ENCODE data around the gene EEF2KMT. TPM values are rescaled to one million over a fixed set of nuclear protein-coding genes. Genes with fewer than 3 reads are reported as not detected.

Gene EEF2KMT
- total and polyA plus RNA-seq, 2 donors (not counting 3 experiments of a cell fraction or from before 2014, with no cell fraction given), result 13.9 to 15.5 TPM

GRCh38 chr16:5059386-5060072, 38.1 kb downstream of the EEF2KMT start:
- ChIA-PET CTCF (interaction anchor here (1.3 kb wide), 1 partner anchor 12 kb away, joined by 6 read pairs; no protein-coding TSS in a partner anchor), POLR2A (no interaction called here)
- DNase-seq (ENCODE audit: low read depth, low spot score), result no peak
- intact Hi-C loops (cut with micrococcal nuclease), result no loop called here
- Histone ChIP-seq H3K4me3 (replicated peaks in 1 of 3; ENCODE audit: insufficient read depth in 1 of 3, low read depth in 1 of 3, low read length in 3 of 3) (no peak overlapping the region), H3K9me3 (replicated peaks; ENCODE audit: control insufficient read depth, insufficient read depth, low read length) (no peaks in the 10 kb centered on the region), H2AFZ (ENCODE audit: low read depth, low read length) (no peak overlapping the region), H3K9me1 (replicated peaks; ENCODE audit: control insufficient read depth, extremely low read depth, insufficient read depth, low read length) (no peaks in the 10 kb centered on the region), H3K27me3 (ENCODE audit: control insufficient read depth in 2 of 2, insufficient read depth in 2 of 2, low read length in 2 of 2) (peaks cover 0 to 3% of the 10 kb centered on the region in 2 experiments), H3K36me3 (ENCODE audit: control insufficient read depth in 2 of 2, extremely low read depth in 1 of 2, insufficient read depth in 2 of 2, low read length in 2 of 2) (no peaks in the 10 kb centered on the region), H3K4me1 (ENCODE audit: control insufficient read depth, extremely low read depth, insufficient read depth, low read length) (no peaks in the 10 kb centered on the region), H3K27ac (ENCODE audit: insufficient read depth, low read depth, low read length) (no peak overlapping the region), H3K4me2 (ENCODE audit: insufficient read depth, low read length) (no peak overlapping the region), H3K9ac (replicated peaks; ENCODE audit: extremely low read depth, insufficient read depth, low read length) (no peak overlapping the region), H4K20me1 (replicated peaks; ENCODE audit: control insufficient read depth, extremely low read depth, insufficient read depth, low read length) (no peaks in the 10 kb centered on the region), H3K79me2 (ENCODE audit: control insufficient read depth, insufficient read depth, low read length) (no peaks in the 10 kb centered on the region)
- dilution Hi-C loops (cut with MboI; ENCODE audit: extremely low pct_ligation_motif_present, low sequenced_read_pairs), result no loop called here
- BruUV-seq (replicated peaks), result no TSS peak
- no peak for FAIRE-seq
- no peak for TF ChIP-seq EZH2 (IDR thresholded peaks at IDR 0.05; ENCODE audit: borderline replicate concordance, low read depth, low read length, severe bottlenecking)
- TF ChIP-seq MYC (IDR thresholded peaks at IDR 0.05; ENCODE audit: low read depth, low read length), result no peak
- no peak for TF ChIP-seq JUN (IDR thresholded peaks at IDR 0.05; ENCODE audit: borderline replicate concordance, insufficient read depth, insufficient read length, low read depth)

- Histone ChIP-seq H3K9me1 (replicated peaks; ENCODE audit: control insufficient read depth, extremely low read depth, insufficient read depth, low read length) (no peaks in the 10 kb centered on the region), H3K4me3 (replicated peaks in 1 of 3; ENCODE audit: insufficient read depth in 1 of 3, low read depth in 1 of 3, low read length in 3 of 3) (no peak overlapping the region), H3K9me3 (replicated peaks; ENCODE audit: control insufficient read depth, insufficient read depth, low read length) (no peaks in the 10 kb centered on the region), H3K27ac (ENCODE audit: insufficient read depth, low read depth, low read length) (no peak overlapping the region), H3K4me2 (ENCODE audit: insufficient read depth, low read length) (no peak overlapping the region), H2AFZ (ENCODE audit: low read depth, low read length) (no peak overlapping the region), H4K20me1 (replicated peaks; ENCODE audit: control insufficient read depth, extremely low read depth, insufficient read depth, low read length) (no peaks in the 10 kb centered on the region), H3K9ac (replicated peaks; ENCODE audit: extremely low read depth, insufficient read depth, low read length) (no peak overlapping the region), H3K79me2 (ENCODE audit: control insufficient read depth, insufficient read depth, low read length) (no peaks in the 10 kb centered on the region), H3K36me3 (ENCODE audit: control insufficient read depth in 2 of 2, extremely low read depth in 1 of 2, insufficient read depth in 2 of 2, low read length in 2 of 2) (no peaks in the 10 kb centered on the region), H3K27me3 (ENCODE audit: control insufficient read depth in 2 of 2, insufficient read depth in 2 of 2, low read length in 2 of 2) (peaks cover 0 to 3% of the 10 kb centered on the region in 2 experiments), H3K4me1 (ENCODE audit: control insufficient read depth, extremely low read depth, insufficient read depth, low read length) (no peaks in the 10 kb centered on the region)
- TF ChIP-seq POLR2AphosphoS5 (IDR thresholded peaks at IDR 0.05; ENCODE audit: insufficient read depth, low read depth, low read length), result no peak
- TF ChIP-seq CTCF (IDR thresholded peaks at IDR 0.05; ENCODE audit: extremely low read depth in 1 of 2, insufficient read depth in 1 of 2, low read depth in 1 of 2, low read length in 2 of 2), result peak in 1 of 2 donors; percentile 31
- no TSS peak for BruUV-seq (replicated peaks)
- FAIRE-seq (peak; percentile 47), DNase-seq (ENCODE audit: low read depth, low spot score) (peak; percentile 20)
- ChIA-PET POLR2A (no interaction called here), CTCF (interaction anchor here (0.7 to 1.3 kb wide), 5 partner anchors 11 to 32 kb away, joined by 3 to 6 read pairs (median 3); no protein-coding TSS in a partner anchor)
- intact Hi-C loops (cut with micrococcal nuclease), result no loop called here
- dilution Hi-C loops (cut with MboI; ENCODE audit: extremely low pct_ligation_motif_present, low sequenced_read_pairs), result no loop called here
Observed at GRCh38 chr16:5058476-5058875, 39.1 kb downstream of the EEF2KMT start.

Measured in endothelial cell of umbilical vein (primary cell).